OCI-LY7 (cell line): ENCODE results near the gene ZNF700. TPM values are rescaled to one million over a fixed set of nuclear protein-coding genes. Genes with fewer than 3 reads are reported as not detected.
"Not testable (repeated sequence)": the region's sequence is repeated elsewhere in the genome, so short reads cannot be mapped to it uniquely, and the experiment has no call there.

Experiments
- BruUV-seq: library from RNA; stranded (reverse); fragments of 400-500 nt; replicated peaks from 2 replicates; lab custom pipeline; 2021; lab: Mats Ljungman, UMichigan
- CTCF ChIA-PET: fragments of 300-600 bp; sonication (Branson Sonifier 250); formaldehyde crosslinking; loops from one replicate; lab custom pipeline; 2022; ENCODE audit warnings: antibody characterized with exemption; ENCODE audit not compliant: unreplicated experiment; lab: Charles Lee
- POLR2A ChIA-PET: fragments of 300-600 bp; sonication (Branson Sonifier 250); formaldehyde crosslinking; loops from one replicate; lab custom pipeline; 2022; ENCODE audit warnings: antibody characterized with exemption; lab: Charles Lee
- DNase-seq: peaks from one replicate; pipeline ENCODE4 v3.0.0-alpha.2; 2015; ENCODE audit warnings: low spot score
- H2AFZ ChIP-seq: fragments of 200-600 bp; sonication (generic), shearing (Covaris generic); 2 replicates; pipeline ENCODE4 v1.6.1; 2014; ENCODE audit warnings: mild to moderate bottlenecking, antibody characterized with exemption, low read length, moderate library complexity
- H3K27ac ChIP-seq: fragments of 200-600 bp; sonication (generic); 2 replicates; pipeline ENCODE4 v1.5.1; 2014; ENCODE audit warnings: mixed run types, low read depth, mild to moderate bottlenecking, moderate library complexity, low read length, inconsistent platforms; ENCODE audit not compliant: poor library complexity, severe bottlenecking
- H3K36me3 ChIP-seq: fragments of 200-600 bp; sonication (generic); 2 replicates; pipeline ENCODE4 v1.6.1; 2014; ENCODE audit warnings: mild to moderate bottlenecking, antibody characterized with exemption, low read length, moderate library complexity, mixed read lengths; ENCODE audit not compliant: insufficient read depth
- H3K4me1 ChIP-seq: fragments of 200-600 bp; sonication (generic); 2 replicates; pipeline ENCODE4 v1.5.1; 2014; ENCODE audit warnings: mild to moderate bottlenecking, low read length; ENCODE audit not compliant: insufficient read depth, poor library complexity, severe bottlenecking
- H3K4me2 ChIP-seq: fragments of 200-600 bp; sonication (generic); 2 replicates; pipeline ENCODE4 v1.6.1; 2014; ENCODE audit warnings: mild to moderate bottlenecking, low read length
- H3K4me3 ChIP-seq: fragments of 200-600 bp; sonication (generic); 2 replicates; pipeline ENCODE4 v1.5.1; 2014; ENCODE audit warnings: mild to moderate bottlenecking, low read depth, low read length; ENCODE audit not compliant: poor library complexity, severe bottlenecking
- H3K79me2 ChIP-seq: fragments of 200-600 bp; sonication (generic); 2 replicates; pipeline ENCODE4 v1.6.1; 2016; ENCODE audit warnings: low read depth, mild to moderate bottlenecking, low read length, moderate library complexity, mixed read lengths; ENCODE audit not compliant: insufficient read depth
- H3K9me2 ChIP-seq: fragments of 200-600 bp; sonication (generic); 2 replicates; pipeline ENCODE4 v1.6.1; 2016; ENCODE audit warnings: mild to moderate bottlenecking, low read length, mixed read lengths; ENCODE audit not compliant: insufficient read depth
- H3K9me3 ChIP-seq: fragments of 200-600 bp; sonication (generic); 2 replicates; pipeline ENCODE4 v1.6.1; 2014; ENCODE audit warnings: mild to moderate bottlenecking, mixed run types, low read length, mixed read lengths
- H4K20me1 ChIP-seq: fragments of 200-600 bp; sonication (generic); 2 replicates; pipeline ENCODE4 v1.6.1; 2014; ENCODE audit warnings: mild to moderate bottlenecking, antibody characterized with exemption, low read length, moderate library complexity, mixed read lengths; ENCODE audit not compliant: insufficient read depth
- EZH2phosphoT487 ChIP-seq: fragments of 200-600 bp; sonication (generic); IDR thresholded peaks from 2 replicates; pipeline ENCODE4 v1.6.1; 2018; ENCODE audit warnings: low read depth, borderline replicate concordance, mild to moderate bottlenecking, mixed run types, antibody characterized with exemption, low read length, moderate library complexity, mixed read lengths
- intact Hi-C: fragments of 100-400 bp; cut with micrococcal nuclease; formaldehyde crosslinking; loops from one replicate; pipeline ENCODE4 v1.10.0; 2022; ENCODE audit not compliant: unreplicated experiment
- total RNA-seq, 2 experiments: library from RNA; depleted of rRNA in 1 of 2; stranded (reverse); fragments of >200 nt in 1 of 2; shearing (Covaris generic) in 1 of 2; gene quantifications; 2 replicates each; pipeline ENCODE4 v1.2.3, GENCODE V29; 2014 to 2022
- TF ChIP-seq, protein P1 (sequence below): fragments of 200-600 bp; sonication (generic); conservative IDR thresholded peaks from 2 replicates; pipeline ENCODE4 v1.5.1; 2014; ENCODE audit warnings: mild to moderate bottlenecking, antibody characterized with exemption, low read length, moderate library complexity, mixed read lengths

The ZNF700 gene
- total RNA-seq, 2 experiments from 2014 or later = 18.2 to 28.2 TPM

GRCh38 chr19:11914417-11915051 is 10.4 kb upstream of the ZNF700 start:
- POLR2A ChIA-PET, H3K4me3 ChIP-seq, H3K27ac ChIP-seq, H3K4me1 ChIP-seq, CTCF ChIA-PET, H3K36me3 ChIP-seq, H3K9me3 ChIP-seq, H3K79me2 ChIP-seq, intact Hi-C loops, H3K9me2 ChIP-seq, BruUV-seq, H2AFZ ChIP-seq, DNase-seq, H3K4me2 ChIP-seq, H4K20me1 ChIP-seq: not testable (repeated sequence)

DNA sequence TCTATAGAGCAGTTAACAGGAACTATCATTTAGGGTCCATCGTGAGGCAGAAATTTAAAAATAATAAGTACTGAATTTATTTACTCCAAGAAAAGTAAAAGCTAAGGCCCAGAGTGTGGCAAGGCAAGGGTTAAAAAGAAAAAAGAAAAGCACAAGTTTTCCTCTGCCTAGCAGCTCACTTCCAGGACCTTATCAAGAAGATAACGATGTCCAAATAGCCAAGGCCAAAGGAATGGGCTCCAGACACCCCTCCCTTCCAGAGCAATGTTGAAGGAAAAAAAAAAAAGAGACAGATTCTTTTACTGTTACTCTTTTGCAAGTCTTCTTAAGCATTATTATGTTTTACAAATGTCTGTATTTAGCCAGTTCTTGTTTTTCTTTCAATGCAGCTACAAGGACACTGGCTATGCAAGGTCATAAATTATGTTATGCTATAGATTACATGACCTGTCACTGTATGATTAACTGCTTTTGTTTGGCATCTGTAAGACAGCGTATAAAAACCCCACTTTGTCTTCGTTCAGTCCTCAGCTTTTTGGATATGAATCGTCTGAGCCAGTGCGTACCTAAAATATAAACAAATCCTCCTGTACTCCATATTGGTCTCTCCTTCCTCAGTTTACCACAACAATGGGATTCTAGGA is 2.9 kb upstream of the ZNF700 start:
- TF ChIP-seq, protein P1, sequence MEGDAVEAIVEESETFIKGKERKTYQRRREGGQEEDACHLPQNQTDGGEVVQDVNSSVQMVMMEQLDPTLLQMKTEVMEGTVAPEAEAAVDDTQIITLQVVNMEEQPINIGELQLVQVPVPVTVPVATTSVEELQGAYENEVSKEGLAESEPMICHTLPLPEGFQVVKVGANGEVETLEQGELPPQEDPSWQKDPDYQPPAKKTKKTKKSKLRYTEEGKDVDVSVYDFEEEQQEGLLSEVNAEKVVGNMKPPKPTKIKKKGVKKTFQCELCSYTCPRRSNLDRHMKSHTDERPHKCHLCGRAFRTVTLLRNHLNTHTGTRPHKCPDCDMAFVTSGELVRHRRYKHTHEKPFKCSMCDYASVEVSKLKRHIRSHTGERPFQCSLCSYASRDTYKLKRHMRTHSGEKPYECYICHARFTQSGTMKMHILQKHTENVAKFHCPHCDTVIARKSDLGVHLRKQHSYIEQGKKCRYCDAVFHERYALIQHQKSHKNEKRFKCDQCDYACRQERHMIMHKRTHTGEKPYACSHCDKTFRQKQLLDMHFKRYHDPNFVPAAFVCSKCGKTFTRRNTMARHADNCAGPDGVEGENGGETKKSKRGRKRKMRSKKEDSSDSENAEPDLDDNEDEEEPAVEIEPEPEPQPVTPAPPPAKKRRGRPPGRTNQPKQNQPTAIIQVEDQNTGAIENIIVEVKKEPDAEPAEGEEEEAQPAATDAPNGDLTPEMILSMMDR = no peak
- no peak for TF ChIP-seq EZH2phosphoT487
- H4K20me1 ChIP-seq = peaks cover 4% of the 10 kb centered on the region; the same call in 1 of the 2 replicates
- no peak overlapping the region for H3K27ac ChIP-seq
- CTCF ChIA-PET = interaction anchor here (0.6 kb wide), 2 partner anchors 34 to 68 kb away, joined by 3 to 4 read pairs; partner anchors contain the start of gene ZNF69
- no TSS peak for BruUV-seq
- no peaks in the 10 kb centered on the region for H3K9me2 ChIP-seq
- no peak overlapping the region for H3K4me3 ChIP-seq
- H2AFZ ChIP-seq = no peak overlapping the region
- H3K4me2 ChIP-seq = no peak overlapping the region
- H3K36me3 ChIP-seq = no peaks in the 10 kb centered on the region
- peaks cover 15% of the 10 kb centered on the region for H3K4me1 ChIP-seq
- no peak for DNase-seq
- intact Hi-C loops = loop anchor here (2.0 to 5.0 kb wide), 3 partner anchors 41 to 135 kb away; partner anchors contain the start of gene ZNF491
- H3K9me3 ChIP-seq = no peaks in the 10 kb centered on the region
- H3K79me2 ChIP-seq = peaks cover 18% of the 10 kb centered on the region
- POLR2A ChIA-PET = interaction anchor here (0.6 kb wide), 1 partner anchor 216 kb away, joined by 5 read pairs; no protein-coding TSS in a partner anchor

DNA sequence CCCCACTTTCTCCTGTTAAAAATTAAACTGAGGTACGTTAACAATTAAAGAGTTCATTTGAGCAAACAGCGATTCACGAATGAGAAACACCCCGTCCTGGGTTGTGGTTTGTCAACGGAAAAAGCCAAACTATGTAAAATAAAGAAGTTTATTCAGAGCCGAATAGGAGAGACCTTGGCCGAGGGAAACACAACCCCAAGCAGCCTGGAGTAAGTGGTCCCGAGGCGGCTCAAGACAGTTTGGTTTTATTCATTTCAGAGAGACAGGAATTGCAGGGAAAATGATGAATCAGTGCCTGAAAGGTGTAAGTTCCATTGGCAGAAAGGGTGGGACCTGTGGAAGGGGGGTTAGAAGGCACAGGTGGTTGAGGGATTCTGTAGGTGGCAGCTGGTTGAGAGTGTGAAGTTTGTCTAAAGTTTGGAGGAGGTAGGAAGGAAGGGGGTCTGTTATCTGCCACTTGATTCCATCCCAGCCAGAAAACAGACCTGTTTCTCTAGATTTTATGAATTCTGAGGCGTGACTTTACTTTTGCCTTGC is 812 bp downstream of the ZNF700 start:
- H3K79me2 ChIP-seq = peaks cover 34% of the 10 kb centered on the region

More for the DNA sequence above, 812 bp downstream of the ZNF700 start:
- CTCF ChIA-PET, H4K20me1 ChIP-seq, POLR2A ChIA-PET, BruUV-seq, DNase-seq, H3K9me2 ChIP-seq, H3K9me3 ChIP-seq: not testable (repeated sequence)
- H3K4me3 ChIP-seq = peak overlapping the region; percentile 86
- H3K4me1 ChIP-seq = peaks cover 20% of the 10 kb centered on the region
- peak overlapping the region; percentile 94 for H3K27ac ChIP-seq
- intact Hi-C loops = loop anchor here (1.0 kb wide), 1 partner anchor 215 kb away; the partner anchor contains the start of gene ZNF20
- peak overlapping the region; percentile 94 for H3K4me2 ChIP-seq
- H3K36me3 ChIP-seq = peaks cover 23% of the 10 kb centered on the region
- H2AFZ ChIP-seq = peak overlapping the region; percentile 83; the same call in 1 of the 2 replicates
